HepG2 (cell line): ENCODE measurements around the gene TEX35. TPM values are rescaled to one million over a fixed set of nuclear protein-coding genes. Genes with fewer than 3 reads are reported as not detected.

Experiments used
- ATAC-seq: fragments of 200-7000 bp; cut with Tn5 transposase; 3 replicates; pipeline ENCODE4 v1.9.1; 2020; ENCODE audit warnings: mild to moderate bottlenecking, moderate library complexity
- BruUV-seq: library from RNA; stranded (reverse); fragments of 400-500 nt; replicated peaks from 2 replicates; lab custom pipeline; 2021; lab: Mats Ljungman, UMichigan
- CTCF ChIA-PET: fragments of 300-600 bp; formaldehyde crosslinking; extraction: SDS; loops from one replicate; lab custom pipeline; 2021; ENCODE audit warnings: low total read pairs, inconsistent platforms, low intra/inter-chr PET ratio; lab: Yijun Ruan, JAX
- POLR2A ChIA-PET: fragments of 350-600 bp; sonication (Branson Sonifier 250); formaldehyde crosslinking; loops from one replicate; lab custom pipeline; 2020; ENCODE audit warnings: antibody characterized with exemption, inconsistent platforms; lab: Yijun Ruan, JAX
- DNase-seq: peaks from one replicate; pipeline ENCODE4 v3.0.0-alpha.2; 2015; ENCODE audit warnings: low spot score
- FAIRE-seq: peaks from 3 replicates; lab custom pipeline; 2011; peaks lifted over from hg19 to GRCh38; lab: Jason Lieb, UNC
- H2AFZ ChIP-seq: one replicate; pipeline ENCODE4 v1.6.1; 2011; ENCODE audit warnings: low read length, inconsistent platforms
- H3K27ac ChIP-seq: fragments of 300-600 bp; 3 replicates; pipeline ENCODE4 v1.8.0; 2011; ENCODE audit warnings: mixed run types, mild to moderate bottlenecking, mixed read lengths, low read length, inconsistent platforms; ENCODE audit not compliant: insufficient read depth; ENCODE audit errors: extremely low read length
- H3K27me3 ChIP-seq, 2 experiments: fragments of 200-600 bp in 1 of 2; 2 replicates in 1 of 2; 3 replicates in 1 of 2; pipeline versions ENCODE4 v1.6.0 to v1.8.0; 2011; ENCODE audit warnings: low read length in 2 of 2, mild to moderate bottlenecking in 2 of 2, moderate library complexity in 2 of 2, inconsistent platforms in 1 of 2; ENCODE audit not compliant: insufficient read depth in 2 of 2, control insufficient read depth in 1 of 2
- H3K36me3 ChIP-seq, 2 experiments: fragments of 200-600 bp in 1 of 2; replicated peaks in 1 of 2; 2 replicates in 1 of 2; 3 replicates in 1 of 2; pipeline versions ENCODE4 v1.5.1 to v1.8.0; 2011; ENCODE audit warnings: low read length in 2 of 2, inconsistent platforms in 1 of 2; ENCODE audit not compliant: insufficient read depth in 2 of 2, control insufficient read depth in 1 of 2
- H3K4me1 ChIP-seq: 2 replicates; pipeline ENCODE4 v1.5.1; 2012; ENCODE audit warnings: low read length, inconsistent platforms; ENCODE audit not compliant: insufficient read depth
- H3K4me2 ChIP-seq: 2 replicates; pipeline ENCODE4 v1.6.0; 2011; ENCODE audit warnings: low read depth, low read length, inconsistent platforms
- H3K4me3 ChIP-seq, 3 experiments: fragments of 200-600 bp in 1 of 3; sonication (generic), shearing (Covaris generic) in 1 of 3; replicated peaks in 1 of 3; 2 replicates each; pipeline ENCODE4 v1.5.1; 2011 to 2016; ENCODE audit warnings: low read length in 3 of 3, inconsistent platforms in 2 of 3, low read depth in 2 of 3, mild to moderate bottlenecking in 2 of 3, control low read depth in 1 of 3, mixed read lengths in 1 of 3; ENCODE audit not compliant: insufficient read depth in 1 of 3
- H3K79me2 ChIP-seq: one replicate; pipeline ENCODE4 v1.6.1; 2011; ENCODE audit warnings: low read length, inconsistent platforms; ENCODE audit not compliant: insufficient read depth
- H3K9ac ChIP-seq: 2 replicates; pipeline ENCODE4 v1.6.0; 2011; ENCODE audit warnings: mild to moderate bottlenecking, low read depth, low read length, inconsistent platforms; ENCODE audit not compliant: insufficient read depth
- H3K9me3 ChIP-seq: 2 replicates; pipeline ENCODE4 v1.5.1; 2012; ENCODE audit warnings: mild to moderate bottlenecking, low read length
- H4K20me1 ChIP-seq: 2 replicates; pipeline ENCODE4 v1.6.0; 2011; ENCODE audit warnings: inconsistent platforms, mild to moderate bottlenecking, low read length, moderate library complexity; ENCODE audit not compliant: insufficient read depth
- CHD2 ChIP-seq: IDR thresholded peaks from 2 replicates; pipeline ENCODE4 v1.6.1; 2011; ENCODE audit warnings: low read depth, low read length, improper control_type of control experiment
- CTCF ChIP-seq: sonication (generic); formaldehyde crosslinking; IDR thresholded peaks from 2 replicates; pipeline ENCODE4 v1.5.0; 2020; ENCODE audit warnings: mild to moderate bottlenecking, missing genetic modification reagents, moderate library complexity
- E2F2 ChIP-seq: sonication (generic); formaldehyde crosslinking; IDR thresholded peaks from 2 replicates; pipeline ENCODE4 v1.4.0; 2020; ENCODE audit warnings: missing genetic modification reagents, borderline replicate concordance
- MTA3 ChIP-seq: sonication (generic); formaldehyde crosslinking; IDR thresholded peaks from 2 replicates; pipeline ENCODE4 v1.4.0; 2020; ENCODE audit warnings: missing genetic modification reagents
- RAD21 ChIP-seq: fragments of 450-650 bp; formaldehyde crosslinking; IDR thresholded peaks from 2 replicates; pipeline ENCODE4 v1.5.0; 2020; ENCODE audit warnings: mild to moderate bottlenecking
- SMC3 ChIP-seq: IDR thresholded peaks from 2 replicates; pipeline ENCODE4 v1.6.1; 2011; ENCODE audit warnings: low read length, improper control_type of control experiment
- STAG1 ChIP-seq: sonication (generic); formaldehyde crosslinking; IDR thresholded peaks from 2 replicates; pipeline ENCODE4 v1.4.0; 2020; ENCODE audit warnings: missing genetic modification reagents
- TEAD3 ChIP-seq: optimal IDR thresholded peaks from 2 replicates; pipeline ENCODE3; 2016; ENCODE audit warnings: borderline replicate concordance
- TEF ChIP-seq: sonication (generic); formaldehyde crosslinking; IDR thresholded peaks from 2 replicates; pipeline ENCODE4 v1.5.0; 2020; ENCODE audit warnings: missing genetic modification reagents
- XRCC5 ChIP-seq: fragments of 200-400 bp; formaldehyde crosslinking; optimal IDR thresholded peaks from 2 replicates; pipeline ENCODE3; 2017; ENCODE audit warnings: mild to moderate bottlenecking, low read length
- ZNF136 ChIP-seq: sonication (generic); formaldehyde crosslinking; IDR thresholded peaks from 2 replicates; pipeline ENCODE4 v1.8.1; 2022; ENCODE audit warnings: low read depth, mild to moderate bottlenecking, moderate library complexity, missing genetic modification reagents
- ZNF775 ChIP-seq: sonication (generic); formaldehyde crosslinking; IDR thresholded peaks from 2 replicates; pipeline ENCODE4 v1.4.0; 2020; ENCODE audit warnings: missing genetic modification reagents, mild to moderate bottlenecking, moderate library complexity, borderline replicate concordance
- ZNF776 ChIP-seq: sonication (generic); formaldehyde crosslinking; IDR thresholded peaks from 2 replicates; pipeline ENCODE4 v1.4.0; 2020; ENCODE audit warnings: mild to moderate bottlenecking, missing genetic modification reagents
- ZNF850 ChIP-seq: sonication (generic); formaldehyde crosslinking; conservative IDR thresholded peaks from 2 replicates; pipeline ENCODE4 v1.9.0; 2021; ENCODE audit warnings: mild to moderate bottlenecking, missing genetic modification reagents
- WGBS: methylation state at CpG from one replicate; pipeline ENCODE4 v1.1.6; 2017; ENCODE audit warnings: low lambda C conversion rate; 5-methylcytosine and 5-hydroxymethylcytosine counted together
- in situ Hi-C: cut with HindIII; loops from 2 replicates; pipeline ENCODE4 v1.10.0; 2017; ENCODE audit warnings: low pct_unique_long_range_greater_than_20kb; ENCODE audit not compliant: extremely low pct_ligation_motif_present
- intact Hi-C: fragments of 100-400 bp; cut with micrococcal nuclease; formaldehyde crosslinking; loops from one replicate; pipeline ENCODE4 v1.10.0; 2022; ENCODE audit not compliant: unreplicated experiment
- polyA plus RNA-seq, 8 experiments: library from polyadenylated mRNA; depleted of rRNA in 3 of 8; stranded (reverse) in 7 of 8; unstranded in 1 of 8; fragments of >200 nt; fragmentation: Illumina TruSeq in 4 of 8; extraction: Trizol in 4 of 8; gene quantifications; 2 replicates each; pipeline versions ENCODE4 v1.2.1 to v1.2.3, GENCODE V29; 2011 to 2016; ENCODE audit warnings: low read depth in 4 of 8, missing spikeins in 1 of 8, mixed read lengths in 1 of 8; ENCODE audit not compliant: insufficient read depth in 1 of 8
- total RNA-seq, 5 experiments: library from RNA; depleted of rRNA; stranded (reverse); fragments of >200 nt; fragmentation: Illumina TruSeq; extraction: Trizol; gene quantifications; 2 replicates each; pipeline ENCODE4 v1.2.3, GENCODE V29; 2016; ENCODE audit warnings: low read depth in 1 of 5

The TEX35 gene
- total and polyA plus RNA-seq, 2 of the 13 experiments (the other 11 are each of a cell fraction or from before 2014, with no cell fraction given) = not detected

- DNase-seq (peak; percentile 45), ATAC-seq (peak; percentile 85), FAIRE-seq (peak; percentile 40)
- no peak overlapping the region for H3K4me2 ChIP-seq
- no peaks in the 10 kb centered on the region for H3K9me3 ChIP-seq
- peaks cover 0 to 12% of the 10 kb centered on the region in 2 experiments; a peak in 3 of 5 replicates for H3K27me3 ChIP-seq
- H3K36me3 ChIP-seq = no peaks in the 10 kb centered on the region
- WGBS = 0% methylated on average over 3 of the region's 5 CpGs
- POLR2A ChIA-PET = no interaction called here
- no peaks in the 10 kb centered on the region for H4K20me1 ChIP-seq
- no peaks in the 10 kb centered on the region for H3K79me2 ChIP-seq
- H3K27ac ChIP-seq = no peak overlapping the region
- no peak overlapping the region for H3K4me3 ChIP-seq
- intact Hi-C loops (loop anchor here (2.0 kb wide), 2 partner anchors 191 to 201 kb away; no protein-coding TSS in a partner anchor), in situ Hi-C loops (loop anchor here (10.0 kb wide), 1 partner anchor 207 kb away; no protein-coding TSS in a partner anchor)
- peaks cover 13% of the 10 kb centered on the region; the same call in 1 of the 2 replicates for H3K4me1 ChIP-seq
- no TSS peak for BruUV-seq
- TF ChIP-seq ZNF136 = no peak
- no peak for TF ChIP-seq MTA3 (CRISPR knock-in tag)
- TF ChIP-seq RAD21 (CRISPR knock-in tag) = 0 out of 2 replicates have a peak, but pooled peaks have one; percentile 25
- TF ChIP-seq SMC3 = peak; percentile 27; the same call in 1 of the 2 replicates
- TF ChIP-seq ZNF775 (CRISPR knock-in tag) = no peak
- no peak for TF ChIP-seq TEF (CRISPR knock-in tag)
- TF ChIP-seq TEAD3 (CRISPR knock-in tag) = peak; percentile 47
- TF ChIP-seq E2F2 (CRISPR knock-in tag) = no peak
- peak; percentile 82 for TF ChIP-seq CTCF (CRISPR knock-in tag)
- TF ChIP-seq STAG1 (CRISPR knock-in tag) = peak; percentile 64
- TF ChIP-seq XRCC5 = peak; percentile 37
- TF ChIP-seq ZNF850 = no peak
- TF ChIP-seq CHD2 = no peak
- no peak for TF ChIP-seq ZNF776
- TF ChIP-seq, all 625 proteins: peak for 6
- Histone ChIP-seq H2AFZ (no peak overlapping the region), H3K9ac (no peak overlapping the region)
- CTCF ChIA-PET = interaction anchor here (1.2 to 1.3 kb wide), 4 partner anchors 191 to 252 kb away, joined by 3 to 7 read pairs (median 4); no protein-coding TSS in a partner anchor
Measured at GRCh38 chr1:178501705-178502329, 11.1 kb upstream of the TEX35 start.
